Renal cortex interstitium (tissue), 11 donors: ENCODE measurements around the gene BCAR3. TPM values are rescaled to one million over a fixed set of nuclear protein-coding genes. Genes with fewer than 3 reads are reported as not detected.
"Not testable (repeated sequence)": the region's sequence is repeated elsewhere in the genome, so short reads cannot be mapped to it uniquely, and the experiment has no call there.

Experiments
- DNase-seq, 11 donors: peaks; one replicate each; pipeline ENCODE4 v3.0.0-alpha.2; 2013; ENCODE audit warnings: low read depth in 9 of 11, low spot score in 4 of 11; ENCODE audit errors: extremely low read depth in 1 of 11
- polyA plus RNA-seq, 3 donors: library from polyadenylated mRNA; unstranded; fragments of 120-200 nt; gene quantifications; one replicate each; pipeline ENCODE4 v1.2.1, GENCODE V29; 2013; ENCODE audit not compliant: insufficient read length in 3 of 3

The BCAR3 gene
- polyA plus RNA-seq, 3 donors, result 22.4 to 24.5 (median 23.1) TPM

DNA sequence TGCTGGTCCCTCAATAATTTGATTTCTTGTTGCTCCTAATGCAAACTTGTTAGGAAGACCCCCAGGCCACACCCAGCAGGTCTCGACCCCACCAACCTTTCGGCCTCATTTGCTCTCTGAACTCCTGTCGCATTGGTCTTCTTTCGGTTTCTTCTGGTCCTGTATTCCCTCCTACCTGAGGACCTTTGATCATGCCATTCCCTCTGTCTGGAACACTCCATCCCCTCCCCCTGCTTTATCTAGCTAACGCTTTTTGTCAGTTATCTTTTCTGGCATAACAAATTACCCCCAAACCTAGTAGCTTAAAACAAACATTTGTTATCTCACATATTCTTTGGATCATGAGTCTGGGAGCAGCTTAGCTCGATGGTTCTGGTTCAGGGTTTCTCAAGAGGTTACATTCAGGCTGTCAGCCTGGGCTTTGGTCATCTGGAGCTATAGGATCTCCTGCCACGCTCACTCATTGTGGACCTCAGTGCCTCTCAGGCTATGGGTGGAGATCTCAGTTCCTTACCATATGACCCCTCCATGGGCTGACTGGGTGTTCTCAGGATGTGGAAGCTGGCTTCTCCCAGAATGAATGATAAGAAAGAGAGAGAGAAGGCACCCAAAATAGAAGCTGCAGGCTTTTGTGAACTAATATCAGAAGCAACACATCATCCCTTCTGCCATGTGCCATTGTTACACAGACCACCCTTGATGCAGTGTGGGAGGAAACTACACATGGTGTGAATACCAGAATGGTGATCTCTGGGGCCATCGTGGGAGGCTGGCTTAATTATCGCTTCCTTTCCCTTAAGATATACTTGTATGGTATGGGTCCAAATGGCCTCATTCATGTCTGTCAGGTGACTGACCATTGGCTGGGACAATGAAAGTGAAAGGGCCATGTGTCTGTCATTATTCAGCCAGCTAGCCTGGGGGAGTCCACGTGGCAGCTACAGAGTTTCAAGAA, 29.1 kb upstream of the BCAR3 start:
- no peak for DNase-seq

GRCh38 chr1:93708734-93709481, 27.3 kb upstream of the BCAR3 start:
- peak in 9 of 11 donors; percentile 29 to 77 (median 61) for DNase-seq

GRCh38 chr1:93707956-93708355, 26.3 kb upstream of the BCAR3 start:
- DNase-seq, result no peak

- no peak for DNase-seq
Measured at GRCh38 chr1:93705892-93706500, 24.4 kb upstream of the BCAR3 start.

- DNase-seq, result no peak
Measured at GRCh38 chr1:93704052-93704451, 22.4 kb upstream of the BCAR3 start.

- DNase-seq, result no peak
Measured at GRCh38 chr1:93703643-93704042, 22.0 kb upstream of the BCAR3 start.

- no peak for DNase-seq
Measured at GRCh38 chr1:93702828-93703183, 21.2 kb upstream of the BCAR3 start.

- DNase-seq, result peak in 5 of 11 donors; percentile 55 to 74 (median 70)
Measured at GRCh38 chr1:93702111-93702827, 20.6 kb upstream of the BCAR3 start.

GRCh38 chr1:93701629-93702028, 20.0 kb upstream of the BCAR3 start:
- no peak for DNase-seq

- no peak for DNase-seq
Measured at GRCh38 chr1:93700532-93701469, 19.2 kb upstream of the BCAR3 start.

DNA sequence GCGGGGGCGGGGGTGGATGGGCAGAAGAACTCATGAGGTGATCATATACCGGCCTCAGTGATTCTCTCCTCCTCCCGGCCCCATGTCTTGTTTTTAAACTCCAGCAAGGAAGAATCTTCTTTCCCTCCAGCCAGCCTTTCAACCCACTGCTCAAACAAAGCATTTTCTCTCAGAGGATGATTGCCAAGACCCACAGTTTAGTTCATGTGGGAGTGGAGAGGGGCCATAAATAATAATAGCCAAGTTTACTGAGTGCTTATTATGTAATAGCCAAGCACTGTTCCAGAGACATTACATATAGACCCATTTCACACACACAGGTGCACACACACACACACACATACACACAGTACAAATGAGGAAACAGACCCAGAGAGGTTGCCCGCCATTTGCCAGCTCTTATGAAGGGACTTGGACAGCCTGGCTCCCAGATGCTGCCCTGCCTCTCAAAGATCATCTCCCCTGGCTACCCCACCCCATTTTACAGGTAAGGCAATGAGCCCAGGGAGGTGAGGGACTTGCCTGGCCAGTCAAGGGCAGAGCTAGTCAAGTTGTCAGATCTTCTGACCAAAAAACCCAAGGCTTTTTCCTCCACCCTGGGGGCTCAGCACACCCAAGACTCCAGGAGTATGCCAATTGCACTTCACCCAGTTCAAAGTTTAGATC, 18.0 kb upstream of the BCAR3 start:
- DNase-seq, result no peak

- DNase-seq, result no peak
Measured at GRCh38 chr1:93699049-93699384, 17.4 kb upstream of the BCAR3 start.

DNA sequence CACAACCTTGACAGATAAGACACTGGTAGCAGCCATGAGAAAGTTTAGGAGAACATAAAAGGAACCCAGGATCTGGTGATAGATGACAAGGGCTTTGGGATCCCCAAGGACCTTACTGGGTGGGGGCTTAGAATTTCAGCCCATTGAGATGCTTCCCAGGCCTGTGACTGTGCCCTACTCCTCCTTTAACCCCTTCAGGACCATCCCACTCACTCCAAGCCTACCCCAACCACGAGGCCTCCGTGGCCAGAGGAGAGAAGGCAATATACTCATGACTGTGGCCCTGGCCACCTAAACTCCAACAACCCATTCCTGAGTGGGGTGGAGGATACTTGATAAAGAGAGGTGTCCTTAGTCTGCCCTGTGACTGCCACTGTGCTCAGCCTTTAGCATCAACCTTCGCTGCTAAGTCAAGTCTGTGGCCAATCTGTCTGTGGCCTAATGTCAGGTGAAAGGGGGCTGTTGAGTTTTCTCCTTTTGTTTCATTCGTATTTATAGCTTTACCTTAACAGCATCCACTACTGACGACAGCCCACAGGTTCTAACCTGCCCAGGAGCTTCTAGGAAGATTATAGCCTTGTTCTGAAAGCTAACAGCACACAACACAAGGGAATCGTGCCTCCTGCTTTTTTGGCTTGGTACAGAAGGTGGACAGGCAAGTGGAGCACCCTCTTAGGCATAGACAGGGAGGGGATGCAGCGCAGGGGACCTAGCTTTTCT, 16.9 kb upstream of the BCAR3 start:
- DNase-seq, result no peak

- DNase-seq, result not testable (repeated sequence)
Measured at GRCh38 chr1:93697566-93697965, 15.9 kb upstream of the BCAR3 start.

GRCh38 chr1:93695411-93696005, 13.9 kb upstream of the BCAR3 start:
- DNase-seq, result no peak

DNA sequence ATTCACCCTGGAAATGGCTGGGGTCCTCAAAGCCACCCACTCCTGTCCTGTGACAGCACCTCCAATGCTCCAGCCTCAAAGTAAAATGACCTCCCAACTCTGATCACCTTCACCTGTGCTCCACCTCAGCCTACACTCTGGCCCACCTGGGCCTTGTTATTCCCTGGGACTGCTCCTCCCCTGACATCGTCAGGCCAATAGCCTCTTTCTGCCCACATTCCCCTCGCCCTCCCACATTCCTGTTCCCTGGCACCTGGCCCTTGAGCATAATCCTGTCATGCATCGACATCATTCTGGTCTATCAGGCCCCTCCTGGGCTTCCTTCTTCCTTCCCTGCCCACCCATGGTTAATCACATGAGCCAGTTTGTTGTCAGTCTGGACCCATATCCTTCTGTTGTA, 13.2 kb upstream of the BCAR3 start:
- no peak for DNase-seq

DNA sequence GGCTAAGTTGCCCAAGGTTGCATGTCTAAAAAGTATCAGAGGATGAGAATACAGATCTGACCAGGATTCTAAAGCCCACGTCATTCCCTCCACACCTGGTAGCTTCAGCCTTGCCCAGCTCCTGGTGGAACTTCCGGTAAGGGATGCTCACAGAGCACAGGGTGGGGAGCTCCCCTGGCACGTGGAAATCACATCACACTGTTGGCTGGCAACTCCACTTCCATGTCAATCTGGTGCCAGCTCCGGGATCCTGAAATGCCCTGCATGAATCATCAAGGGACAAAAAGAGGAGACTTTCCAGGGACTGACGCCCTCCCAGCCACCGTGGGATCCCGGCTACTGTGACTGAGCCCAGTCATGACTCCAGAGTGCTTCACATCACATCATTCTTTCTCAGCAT, 12.4 kb upstream of the BCAR3 start:
- no peak for DNase-seq
